ENCODE data around the gene HTT.

HTT gene

DNA sequence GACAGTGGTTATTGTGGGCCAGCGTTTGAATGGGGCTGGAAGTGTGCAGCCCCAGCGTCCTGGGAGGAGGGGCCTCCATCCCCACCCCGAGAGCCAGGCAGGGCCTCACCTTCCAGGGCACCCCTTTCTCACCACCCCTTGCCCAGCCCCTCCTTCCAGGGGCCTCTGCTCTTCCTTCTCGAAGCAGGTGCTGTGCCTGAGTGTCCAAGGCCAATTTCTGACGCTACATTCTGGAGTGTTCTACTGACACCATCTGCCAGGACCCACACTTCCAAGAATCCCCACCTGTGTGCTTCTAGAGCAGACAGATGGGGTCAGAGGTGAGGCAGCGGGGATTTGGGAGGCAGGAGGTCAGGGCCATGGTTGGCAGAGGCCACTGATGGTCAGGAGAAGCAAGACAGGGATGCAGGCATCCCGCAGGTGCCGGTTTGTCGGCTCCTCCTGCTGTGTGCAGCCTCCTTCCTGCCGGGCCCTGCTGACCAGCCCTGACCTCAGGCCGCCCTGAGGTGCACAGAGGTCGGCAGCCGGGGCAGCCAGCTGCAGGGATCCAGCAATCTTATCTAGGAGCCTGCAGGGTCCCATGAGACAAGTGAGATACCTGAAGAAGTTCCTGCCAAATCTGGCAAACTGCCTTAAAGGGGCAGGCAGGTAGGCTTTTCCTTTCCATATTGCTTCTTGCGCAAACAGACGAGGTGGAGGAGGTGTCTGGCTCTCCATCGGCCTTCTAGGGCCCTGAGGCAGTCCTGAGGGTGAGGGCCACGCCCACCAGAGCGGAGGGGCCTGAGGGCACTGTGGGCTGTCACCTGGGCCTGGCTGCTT lies 193.3 kb downstream of the HTT start:
- TF ChIP-seq, protein P1, sequence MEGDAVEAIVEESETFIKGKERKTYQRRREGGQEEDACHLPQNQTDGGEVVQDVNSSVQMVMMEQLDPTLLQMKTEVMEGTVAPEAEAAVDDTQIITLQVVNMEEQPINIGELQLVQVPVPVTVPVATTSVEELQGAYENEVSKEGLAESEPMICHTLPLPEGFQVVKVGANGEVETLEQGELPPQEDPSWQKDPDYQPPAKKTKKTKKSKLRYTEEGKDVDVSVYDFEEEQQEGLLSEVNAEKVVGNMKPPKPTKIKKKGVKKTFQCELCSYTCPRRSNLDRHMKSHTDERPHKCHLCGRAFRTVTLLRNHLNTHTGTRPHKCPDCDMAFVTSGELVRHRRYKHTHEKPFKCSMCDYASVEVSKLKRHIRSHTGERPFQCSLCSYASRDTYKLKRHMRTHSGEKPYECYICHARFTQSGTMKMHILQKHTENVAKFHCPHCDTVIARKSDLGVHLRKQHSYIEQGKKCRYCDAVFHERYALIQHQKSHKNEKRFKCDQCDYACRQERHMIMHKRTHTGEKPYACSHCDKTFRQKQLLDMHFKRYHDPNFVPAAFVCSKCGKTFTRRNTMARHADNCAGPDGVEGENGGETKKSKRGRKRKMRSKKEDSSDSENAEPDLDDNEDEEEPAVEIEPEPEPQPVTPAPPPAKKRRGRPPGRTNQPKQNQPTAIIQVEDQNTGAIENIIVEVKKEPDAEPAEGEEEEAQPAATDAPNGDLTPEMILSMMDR (conservative IDR thresholded peaks at IDR 0.05; ENCODE audit: low read depth, low read length): no peak
- no peak overlapping the region for H3K4me3 ChIP-seq (ENCODE audit: low read length)
- no peak for DNase-seq (ENCODE audit: low read depth)

GRCh38 chr4:3268395-3269104 lies 194.1 kb downstream of the HTT start:
- no peak overlapping the region for H3K4me3 ChIP-seq (ENCODE audit: low read length)
- DNase-seq (ENCODE audit: low read depth): no peak
- TF ChIP-seq, protein P1 (conservative IDR thresholded peaks at IDR 0.05; ENCODE audit: low read depth, low read length): no peak

- DNase-seq (ENCODE audit: low read depth): no peak
- TF ChIP-seq, protein P1 (conservative IDR thresholded peaks at IDR 0.05; ENCODE audit: low read depth, low read length): no peak
- no peak overlapping the region for H3K4me3 ChIP-seq (ENCODE audit: low read length)
Measured at GRCh38 chr4:3269105-3269927, 194.8 kb downstream of the HTT start.

DNA sequence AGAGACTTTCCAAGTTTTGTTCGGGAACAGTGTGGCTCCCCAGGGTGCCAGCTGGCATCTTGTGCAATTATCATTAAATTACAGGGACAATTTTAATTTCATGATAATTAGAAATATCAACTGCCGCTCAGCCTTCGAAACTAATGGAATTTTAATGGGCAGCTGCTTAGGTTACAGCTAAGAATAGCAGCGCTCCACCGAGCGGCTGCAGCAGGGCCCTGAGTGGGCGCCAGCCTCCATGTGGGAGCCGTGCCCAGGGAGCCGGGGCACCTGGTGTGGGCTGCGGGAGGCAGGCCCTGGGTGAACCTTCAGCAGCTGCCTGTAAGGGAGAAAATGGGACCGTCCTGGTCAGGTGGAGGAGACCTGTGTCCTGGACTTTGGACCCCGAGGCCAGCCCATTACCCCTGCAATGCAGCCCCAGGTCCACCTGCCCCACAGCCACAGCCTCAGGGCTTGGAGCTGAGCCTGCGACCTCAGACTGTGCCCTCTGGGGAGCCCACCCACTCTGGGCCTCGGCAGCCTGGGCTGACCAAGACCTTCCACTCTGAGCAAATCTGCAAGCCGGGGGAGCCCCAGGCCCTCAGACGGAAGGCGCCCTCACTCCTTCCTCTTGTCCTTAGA lies 195.6 kb downstream of the HTT start:
- no peak for DNase-seq (ENCODE audit: low read depth)
- TF ChIP-seq, protein P1 (conservative IDR thresholded peaks at IDR 0.05; ENCODE audit: low read depth, low read length): no peak
- H3K4me3 ChIP-seq (ENCODE audit: low read length): no peak overlapping the region

DNA sequence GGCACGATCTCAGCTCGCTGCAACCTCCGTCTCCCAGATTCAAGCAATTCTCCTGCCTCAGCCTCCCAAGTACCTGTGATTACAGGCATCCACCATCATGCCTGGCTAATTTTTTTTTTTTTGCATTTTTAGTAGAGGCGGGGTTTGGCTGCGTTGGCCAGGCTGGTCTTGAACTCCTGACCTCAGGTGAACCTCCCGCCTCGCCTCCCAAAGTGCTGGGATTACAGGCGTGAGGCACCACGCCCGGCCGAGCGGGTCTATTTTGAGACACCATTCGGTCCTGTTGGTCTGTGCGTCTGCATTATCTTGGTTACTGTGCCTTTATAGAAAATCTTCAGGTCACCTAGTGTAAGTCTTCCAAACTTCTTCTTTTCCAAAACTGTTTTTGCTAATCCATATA lies 196.7 kb downstream of the HTT start:
- TF ChIP-seq, protein P1 (conservative IDR thresholded peaks at IDR 0.05; ENCODE audit: low read depth, low read length): no peak
- H3K4me3 ChIP-seq (ENCODE audit: low read length): no peak overlapping the region
- no peak for DNase-seq (ENCODE audit: low read depth)

DNA sequence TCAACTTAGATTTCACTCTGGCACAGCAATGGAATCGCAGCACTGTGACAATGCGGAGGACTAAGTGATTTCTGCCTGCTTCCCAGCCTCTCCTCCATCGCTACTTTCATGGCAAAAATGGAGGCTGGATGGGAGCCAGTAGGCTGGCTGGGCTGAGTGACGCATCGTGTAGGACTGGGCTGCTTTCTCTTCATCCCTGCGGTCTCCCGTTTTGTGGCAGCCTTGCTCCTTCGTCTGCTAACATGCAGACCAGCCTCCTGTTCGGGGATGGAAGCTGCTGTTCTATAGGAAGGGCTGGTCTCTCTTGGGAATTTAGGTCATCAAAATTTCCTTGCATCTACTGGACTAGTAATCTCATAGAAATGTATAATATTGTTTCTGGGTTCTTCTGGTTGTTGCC lies 202.5 kb downstream of the HTT start:
- no peak overlapping the region for H3K4me3 ChIP-seq (ENCODE audit: low read length)
- TF ChIP-seq, protein P1 (conservative IDR thresholded peaks at IDR 0.05; ENCODE audit: low read depth, low read length): no peak
- no peak for DNase-seq (ENCODE audit: low read depth)
